Measurements from ENCODE around the gene LMF1. TPM values are rescaled to one million over a fixed set of nuclear protein-coding genes. Genes with fewer than 3 reads are reported as not detected.
A peak's percentile ranks its signal among the peaks of the same experiment; 100 is the strongest.

LMF1 gene
- total and polyA plus RNA-seq, 9 of the 15 experiments (the other 6 are each of a cell fraction or from before 2014, with no cell fraction given), result 0.11 to 1.6 (median 0.55) TPM; not detected in 1

GRCh38 chr16:876041-876335 lies 94.8 kb downstream of the LMF1 start:
- Histone ChIP-seq H4K20me1 (replicated peaks; ENCODE audit: control insufficient read depth, insufficient read depth, low read length) (peaks cover 21% of the 10 kb centered on the region; the same call in 1 of the 2 replicates), H3K4me2 (ENCODE audit: insufficient read depth, low read length) (no peak overlapping the region), H3K36me3 (ENCODE audit: control insufficient read depth, insufficient read depth, low read length) (no peaks in the 10 kb centered on the region), H3K9me1 (ENCODE audit: control insufficient read depth, insufficient read depth, low read length) (peaks cover 3% of the 10 kb centered on the region), H3K9me3 (replicated peaks; ENCODE audit: control insufficient read depth, insufficient read depth, low read depth, low read length) (no peaks in the 10 kb centered on the region), H3K9ac (ENCODE audit: insufficient read depth in 1 of 2, low read depth in 2 of 2, low read length in 2 of 2) (no peak overlapping the region), H2AFZ (ENCODE audit: low read depth, low read length) (no peak overlapping the region), H3K27ac (ENCODE audit: extremely low read depth, low read depth, low read length) (no peak overlapping the region), H3K4me3 (no peak overlapping the region), H3K79me2 (ENCODE audit: control insufficient read depth, insufficient read depth, low read length) (no peaks in the 10 kb centered on the region), H3K4me1 (replicated peaks in 1 of 2; ENCODE audit: control insufficient read depth in 2 of 2, insufficient read depth in 2 of 2, low read length in 2 of 2) (peaks cover 0 to 47% of the 10 kb centered on the region in 2 experiments; a peak in 3 of 5 replicates), H3K27me3 (ENCODE audit: control insufficient read depth in 2 of 2, insufficient read depth in 2 of 2, low read length in 2 of 2) (peaks cover 62 to 93% of the 10 kb centered on the region in 2 experiments; a peak in 4 of 5 replicates)
- in situ Hi-C loops (cut with MboI), result no loop called here
- FAIRE-seq, result no peak
- ATAC-seq, result no peak
- CTCF ChIA-PET (ENCODE audit: low intra/inter-chr PET ratio), result no interaction called here
- no peak for DNase-seq (ENCODE audit: extremely low read depth in 1 of 4, low spot score in 3 of 4)
- no TSS peak for BruUV-seq (replicated peaks)
- intact Hi-C loops (cut with micrococcal nuclease), result no loop called here
- no peak for TF ChIP-seq CGGBP1 (CRISPR knock-in tag; IDR thresholded peaks at IDR 0.05)
- TF ChIP-seq SAFB (IDR thresholded peaks at IDR 0.05; ENCODE audit: borderline replicate concordance, low read depth, low read length), result 0 out of 2 replicates have a peak, but pooled peaks have one; percentile 6
- 2% methylated on average over 21 of the region's 22 CpGs for WGBS (ENCODE audit: insufficient coverage, low coverage, missing lambda C conversion rate)
- POLR2A ChIA-PET, result no interaction called here

GRCh38 chr16:875182-876040 lies 95.4 kb downstream of the LMF1 start:
- H3K27ac ChIP-seq (ENCODE audit: extremely low read depth, low read depth, low read length), result no peak overlapping the region
- CTCF ChIA-PET (ENCODE audit: low intra/inter-chr PET ratio), result no interaction called here
- H3K9me3 ChIP-seq (replicated peaks; ENCODE audit: control insufficient read depth, insufficient read depth, low read depth, low read length), result no peaks in the 10 kb centered on the region
- no TSS peak for BruUV-seq (replicated peaks)
- no peaks in the 10 kb centered on the region for H3K36me3 ChIP-seq (ENCODE audit: control insufficient read depth, insufficient read depth, low read length)
- no peak overlapping the region for H2AFZ ChIP-seq (ENCODE audit: low read depth, low read length)
- H3K4me1 ChIP-seq (replicated peaks in 1 of 2; ENCODE audit: control insufficient read depth in 2 of 2, insufficient read depth in 2 of 2, low read length in 2 of 2), result peaks cover 0 to 47% of the 10 kb centered on the region in 2 experiments; a peak in 3 of 5 replicates
- POLR2A ChIA-PET, result no interaction called here
- peaks cover 21% of the 10 kb centered on the region; the same call in 1 of the 2 replicates for H4K20me1 ChIP-seq (replicated peaks; ENCODE audit: control insufficient read depth, insufficient read depth, low read length)
- 3% methylated on average over 23 of the region's 30 CpGs for WGBS (ENCODE audit: insufficient coverage, low coverage, missing lambda C conversion rate)
- no peak overlapping the region for H3K9ac ChIP-seq (ENCODE audit: insufficient read depth in 1 of 2, low read depth in 2 of 2, low read length in 2 of 2)
- intact Hi-C loops (cut with micrococcal nuclease), result no loop called here
- FAIRE-seq (no peak), DNase-seq (ENCODE audit: extremely low read depth in 1 of 4, low spot score in 3 of 4) (no peak), ATAC-seq (no peak)
- in situ Hi-C loops (cut with MboI), result no loop called here
- H3K9me1 ChIP-seq (ENCODE audit: control insufficient read depth, insufficient read depth, low read length), result peaks cover 3% of the 10 kb centered on the region
- H3K4me3 ChIP-seq, result no peak overlapping the region
- TF ChIP-seq SAFB (IDR thresholded peaks at IDR 0.05; ENCODE audit: borderline replicate concordance, low read depth, low read length) (0 out of 2 replicates have a peak, but pooled peaks have one; percentile 14), SLC30A9 (CRISPR knock-in tag; IDR thresholded peaks at IDR 0.05) (no peak), SRSF7 (optimal IDR thresholded peaks at IDR 0.05; ENCODE audit: low read depth, low read length) (no peak)
- peaks cover 58 to 93% of the 10 kb centered on the region in 2 experiments; a peak in 4 of 5 replicates for H3K27me3 ChIP-seq (ENCODE audit: control insufficient read depth in 2 of 2, insufficient read depth in 2 of 2, low read length in 2 of 2)
- no peak overlapping the region for H3K4me2 ChIP-seq (ENCODE audit: insufficient read depth, low read length)
- H3K79me2 ChIP-seq (ENCODE audit: control insufficient read depth, insufficient read depth, low read length), result no peaks in the 10 kb centered on the region

Measured in K562 (cell line).